ENCODE results near the gene IMPDH1. TPM values are rescaled to one million over a fixed set of nuclear protein-coding genes. Genes with fewer than 3 reads are reported as not detected.

IMPDH1 gene
- total and polyA plus RNA-seq, 9 of the 15 experiments (the other 6 are each of a cell fraction or from before 2014, with no cell fraction given), result 0.80 to 118 (median 64.3) TPM

DNA sequence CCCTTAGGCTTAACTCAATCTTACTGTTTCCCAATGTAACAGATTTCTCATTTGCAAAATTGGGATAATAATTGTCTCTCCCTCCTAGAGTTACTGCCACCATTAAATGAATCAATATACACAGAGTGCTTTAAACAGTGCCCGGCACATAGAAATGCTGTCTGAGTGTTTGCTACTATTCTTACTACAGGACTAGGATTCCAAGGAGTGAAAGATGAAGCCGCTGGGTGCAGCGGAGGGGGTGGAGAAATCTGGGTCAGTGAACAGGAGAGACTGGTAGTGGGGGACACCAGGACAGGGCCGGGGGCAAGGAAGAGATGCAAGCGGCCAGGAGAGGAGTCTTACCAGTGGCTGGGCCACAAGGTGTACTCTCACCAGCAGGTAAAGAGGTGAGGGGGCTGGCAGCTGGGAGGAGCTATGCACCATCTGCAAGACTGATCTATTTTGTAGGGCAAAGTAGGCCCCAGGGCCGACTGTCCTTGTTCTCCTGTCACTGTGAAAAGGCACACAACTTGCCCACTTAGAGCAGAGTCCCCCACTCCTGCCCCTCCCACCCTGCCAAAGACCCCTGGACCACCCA, 29.8 kb downstream of the IMPDH1 start:
- H3K4me1 ChIP-seq (replicated peaks in 1 of 2; ENCODE audit: control insufficient read depth in 2 of 2, insufficient read depth in 2 of 2, low read length in 2 of 2), result peaks cover 6 to 18% of the 10 kb centered on the region in 2 experiments; a peak in 4 of 5 replicates
- 45% methylated on average over 6 of the region's 6 CpGs for WGBS (ENCODE audit: insufficient coverage, low coverage, missing lambda C conversion rate)

More for the DNA sequence above, 29.8 kb downstream of the IMPDH1 start:
- intact Hi-C loops (cut with micrococcal nuclease), result loop anchor here (10.0 kb wide), 1 partner anchor 145 kb away; no protein-coding TSS in a partner anchor
- Histone ChIP-seq H3K9me1 (ENCODE audit: control insufficient read depth, insufficient read depth, low read length) (no peaks in the 10 kb centered on the region), H3K4me2 (ENCODE audit: insufficient read depth, low read length) (no peak overlapping the region), H3K27me3 (ENCODE audit: control insufficient read depth in 2 of 2, insufficient read depth in 2 of 2, low read length in 2 of 2) (peaks cover 0 to 2% of the 10 kb centered on the region in 2 experiments; a peak in 2 of 5 replicates), H3K27ac (ENCODE audit: extremely low read depth, low read depth, low read length) (no peak overlapping the region), H3K79me2 (ENCODE audit: control insufficient read depth, insufficient read depth, low read length) (no peaks in the 10 kb centered on the region), H3K36me3 (ENCODE audit: control insufficient read depth, insufficient read depth, low read length) (no peaks in the 10 kb centered on the region), H3K4me3 (no peak overlapping the region), H3K9ac (ENCODE audit: insufficient read depth in 1 of 2, low read depth in 2 of 2, low read length in 2 of 2) (no peak overlapping the region), H4K20me1 (replicated peaks; ENCODE audit: control insufficient read depth, insufficient read depth, low read length) (no peaks in the 10 kb centered on the region), H2AFZ (ENCODE audit: low read depth, low read length) (no peak overlapping the region), H3K9me3 (replicated peaks; ENCODE audit: control insufficient read depth, insufficient read depth, low read depth, low read length) (no peaks in the 10 kb centered on the region)
- TF ChIP-seq BDP1 (IDR thresholded peaks at IDR 0.05; ENCODE audit: insufficient read depth, insufficient read length) (no peak), SMAD3 (CRISPR knock-in tag; conservative IDR thresholded peaks at IDR 0.05) (no peak), RBM14 (IDR thresholded peaks at IDR 0.05; ENCODE audit: borderline replicate concordance, insufficient read depth, low read depth, low read length) (no peak), NUFIP1 (IDR thresholded peaks at IDR 0.05; ENCODE audit: partially characterized antibody) (no peak), ZNF586 (CRISPR knock-in tag; conservative IDR thresholded peaks at IDR 0.05) (no peak), TOE1 (IDR thresholded peaks at IDR 0.05; ENCODE audit: borderline replicate concordance) (no peak), TOE1 (CRISPR knock-in tag; IDR thresholded peaks at IDR 0.05; ENCODE audit: borderline replicate concordance, low read depth) (no peak), ZNF778 (CRISPR knock-in tag; IDR thresholded peaks at IDR 0.05) (no peak)
- TF ChIP-seq, protein P1, sequence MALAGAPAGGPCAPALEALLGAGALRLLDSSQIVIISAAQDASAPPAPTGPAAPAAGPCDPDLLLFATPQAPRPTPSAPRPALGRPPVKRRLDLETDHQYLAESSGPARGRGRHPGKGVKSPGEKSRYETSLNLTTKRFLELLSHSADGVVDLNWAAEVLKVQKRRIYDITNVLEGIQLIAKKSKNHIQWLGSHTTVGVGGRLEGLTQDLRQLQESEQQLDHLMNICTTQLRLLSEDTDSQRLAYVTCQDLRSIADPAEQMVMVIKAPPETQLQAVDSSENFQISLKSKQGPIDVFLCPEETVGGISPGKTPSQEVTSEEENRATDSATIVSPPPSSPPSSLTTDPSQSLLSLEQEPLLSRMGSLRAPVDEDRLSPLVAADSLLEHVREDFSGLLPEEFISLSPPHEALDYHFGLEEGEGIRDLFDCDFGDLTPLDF (CRISPR knock-in tag; IDR thresholded peaks at IDR 0.05), result no peak
- POLR2A ChIA-PET, result interaction anchor here (1.4 to 1.7 kb wide), 4 partner anchors 11 to 29 kb away, joined by 4 to 5 read pairs (median 4); no protein-coding TSS in a partner anchor
- no peak for ATAC-seq
- FAIRE-seq, result no peak
- BruUV-seq (replicated peaks), result no TSS peak
- CTCF ChIA-PET (ENCODE audit: low intra/inter-chr PET ratio), result no interaction called here
- no peak for DNase-seq (ENCODE audit: extremely low read depth in 1 of 4, low spot score in 3 of 4)
- in situ Hi-C loops (cut with MboI), result loop anchor here (5.0 kb wide), 1 partner anchor 33 kb away; no protein-coding TSS in a partner anchor
